Keratinocyte (primary cell): ENCODE measurements around the gene TNC. TPM values are rescaled to one million over a fixed set of nuclear protein-coding genes. Genes with fewer than 3 reads are reported as not detected.

Experiments used
- DNase-seq: peaks from one replicate; pipeline ENCODE4 v3.0.0-alpha.2; 2011; ENCODE audit warnings: low read depth, missing footprints, low spot score
- FAIRE-seq: peaks from 2 replicates; lab custom pipeline; 2011; peaks lifted over from hg19 to GRCh38; lab: Jason Lieb, UNC
- H2AFZ ChIP-seq: 2 replicates; pipeline ENCODE4 v1.6.0; 2012; ENCODE audit warnings: low read length, control low read depth, inconsistent platforms; ENCODE audit not compliant: control insufficient read depth
- H3K27ac ChIP-seq: 2 replicates; pipeline ENCODE4 v1.5.1; 2011; ENCODE audit warnings: low read length; ENCODE audit not compliant: control insufficient read depth, insufficient read depth
- H3K27me3 ChIP-seq: 3 replicates; pipeline ENCODE4 v1.6.0; 2011; ENCODE audit warnings: low read length; ENCODE audit not compliant: control insufficient read depth, insufficient read depth; ENCODE audit errors: extremely low read depth
- H3K36me3 ChIP-seq, 2 experiments: 2 replicates in 1 of 2; 3 replicates in 1 of 2; pipeline ENCODE4 v1.5.1; 2011; ENCODE audit warnings: low read length in 2 of 2, mild to moderate bottlenecking in 1 of 2; ENCODE audit not compliant: control insufficient read depth in 2 of 2, insufficient read depth in 2 of 2; ENCODE audit errors: extremely low read depth in 1 of 2
- H3K4me1 ChIP-seq: 3 replicates; pipeline ENCODE4 v1.5.1; 2011; ENCODE audit warnings: low read length; ENCODE audit not compliant: control insufficient read depth, insufficient read depth; ENCODE audit errors: extremely low read depth
- H3K4me2 ChIP-seq: 3 replicates; pipeline ENCODE4 v1.6.0; 2011; ENCODE audit warnings: low read depth, low read length; ENCODE audit not compliant: control insufficient read depth, insufficient read depth; ENCODE audit errors: extremely low read depth
- H3K4me3 ChIP-seq, 3 experiments: fragments of 200-600 bp in 1 of 3; sonication (generic) in 1 of 3; 2 replicates in 2 of 3; 3 replicates in 1 of 3; pipeline ENCODE4 v1.5.1; 2011 to 2016; ENCODE audit warnings: low read length in 3 of 3, mild to moderate bottlenecking in 3 of 3, control low read depth in 2 of 3, inconsistent platforms in 1 of 3, low read depth in 1 of 3, mixed read lengths in 1 of 3, mixed run types in 1 of 3, moderate library complexity in 1 of 3; ENCODE audit not compliant: control insufficient read depth in 2 of 3, insufficient read depth in 2 of 3; ENCODE audit errors: extremely low read depth in 1 of 3
- H3K79me2 ChIP-seq: 2 replicates; pipeline ENCODE4 v1.6.0; 2012; ENCODE audit warnings: low read length; ENCODE audit not compliant: control insufficient read depth, insufficient read depth
- H3K9ac ChIP-seq: 3 replicates; pipeline ENCODE4 v1.6.0; 2011; ENCODE audit warnings: low read length; ENCODE audit not compliant: control insufficient read depth, insufficient read depth; ENCODE audit errors: extremely low read depth
- H3K9me1 ChIP-seq: 3 replicates; pipeline ENCODE4 v1.6.0; 2011; ENCODE audit warnings: low read length; ENCODE audit not compliant: control insufficient read depth, insufficient read depth; ENCODE audit errors: extremely low read depth
- H3K9me3 ChIP-seq: 2 replicates; pipeline ENCODE4 v1.5.1; 2012; ENCODE audit warnings: low read depth, low read length; ENCODE audit not compliant: control insufficient read depth
- H4K20me1 ChIP-seq: 3 replicates; pipeline ENCODE4 v1.6.0; 2011; ENCODE audit warnings: low read length; ENCODE audit not compliant: control insufficient read depth, insufficient read depth; ENCODE audit errors: extremely low read depth
- EZH2 ChIP-seq: IDR thresholded peaks from one replicate; pipeline ENCODE4 v1.6.1; 2012; ENCODE audit warnings: inconsistent platforms, mild to moderate bottlenecking, low read length, moderate library complexity
- dilution Hi-C: fragments of 300-500 bp; cut with MboI; formaldehyde crosslinking; loops from one replicate; pipeline ENCODE4 v1.7.0; 2020; ENCODE audit warnings: low sequenced_read_pairs; ENCODE audit not compliant: extremely low pct_ligation_motif_present
- polyA plus RNA-seq, 5 experiments: library from polyadenylated mRNA; depleted of rRNA in 3 of 5; stranded (reverse) in 3 of 5; stranded (forward) in 1 of 5; unstranded in 1 of 5; fragments of >200 nt; gene quantifications; 1 replicate in 1 of 5; 2 replicates in 3 of 5; 3 replicates in 1 of 5; pipeline versions ENCODE4 v1.2.1 to v1.2.3, GENCODE V29; 2011 to 2012; ENCODE audit warnings: missing spikeins in 2 of 5, low read depth in 1 of 5, low replicate concordance in 1 of 5
- TF ChIP-seq, protein P1 (sequence below), 3 experiments: IDR thresholded peaks in 1 of 3; conservative IDR thresholded peaks in 1 of 3; optimal IDR thresholded peaks in 1 of 3; 2 replicates in 2 of 3; 3 replicates in 1 of 3; pipeline versions ENCODE3 to v1.5.1; 2011; ENCODE audit warnings: low read length in 3 of 3, mild to moderate bottlenecking in 3 of 3, moderate library complexity in 2 of 3, control low read depth in 1 of 3, inconsistent platforms in 1 of 3; ENCODE audit not compliant: insufficient read depth in 2 of 3; ENCODE audit errors: extremely low read depth in 1 of 3

Gene TNC
- polyA plus RNA-seq, 1 donor (not counting 4 experiments of a cell fraction or from before 2014, with no cell fraction given), result 58.7 TPM

DNA sequence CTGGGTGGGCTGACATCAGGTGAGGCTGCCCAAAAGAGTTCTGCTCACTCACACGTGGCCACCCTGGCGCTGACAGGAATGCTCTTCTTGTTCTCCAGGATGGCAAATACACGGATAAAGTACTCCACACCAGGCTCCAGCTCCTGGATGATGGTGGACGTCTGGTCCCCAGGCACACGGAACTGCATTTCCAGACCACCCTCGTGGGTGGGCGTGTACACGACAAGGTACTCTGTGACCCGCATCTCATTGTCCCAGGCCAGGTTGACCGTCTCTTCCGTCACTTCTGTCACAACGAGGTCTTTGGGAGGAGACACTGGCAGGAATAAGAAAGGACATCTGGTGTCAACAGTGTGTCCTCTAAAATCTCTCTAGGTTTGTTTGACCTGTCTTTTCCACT, 33.8 kb downstream of the TNC start:
- Histone ChIP-seq H3K4me1 (peaks cover 28% of the 10 kb centered on the region), H3K79me2 (no peaks in the 10 kb centered on the region), H4K20me1 (no peaks in the 10 kb centered on the region), H3K27me3 (no peaks in the 10 kb centered on the region), H3K27ac (peak overlapping the region; percentile 33), H3K9me1 (no peaks in the 10 kb centered on the region), H3K9ac (no peak overlapping the region), H3K36me3 (peaks cover 0 to 38% of the 10 kb centered on the region in 2 experiments), H3K9me3 (no peaks in the 10 kb centered on the region), H2AFZ (no peak overlapping the region), H3K4me3 (no peak overlapping the region), H3K4me2 (no peak overlapping the region)
- TF ChIP-seq, protein P1, sequence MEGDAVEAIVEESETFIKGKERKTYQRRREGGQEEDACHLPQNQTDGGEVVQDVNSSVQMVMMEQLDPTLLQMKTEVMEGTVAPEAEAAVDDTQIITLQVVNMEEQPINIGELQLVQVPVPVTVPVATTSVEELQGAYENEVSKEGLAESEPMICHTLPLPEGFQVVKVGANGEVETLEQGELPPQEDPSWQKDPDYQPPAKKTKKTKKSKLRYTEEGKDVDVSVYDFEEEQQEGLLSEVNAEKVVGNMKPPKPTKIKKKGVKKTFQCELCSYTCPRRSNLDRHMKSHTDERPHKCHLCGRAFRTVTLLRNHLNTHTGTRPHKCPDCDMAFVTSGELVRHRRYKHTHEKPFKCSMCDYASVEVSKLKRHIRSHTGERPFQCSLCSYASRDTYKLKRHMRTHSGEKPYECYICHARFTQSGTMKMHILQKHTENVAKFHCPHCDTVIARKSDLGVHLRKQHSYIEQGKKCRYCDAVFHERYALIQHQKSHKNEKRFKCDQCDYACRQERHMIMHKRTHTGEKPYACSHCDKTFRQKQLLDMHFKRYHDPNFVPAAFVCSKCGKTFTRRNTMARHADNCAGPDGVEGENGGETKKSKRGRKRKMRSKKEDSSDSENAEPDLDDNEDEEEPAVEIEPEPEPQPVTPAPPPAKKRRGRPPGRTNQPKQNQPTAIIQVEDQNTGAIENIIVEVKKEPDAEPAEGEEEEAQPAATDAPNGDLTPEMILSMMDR (optimal IDR thresholded peaks at IDR 0.05 in 1 of 3, IDR thresholded peaks at IDR 0.05 in 1 of 3, conservative IDR thresholded peaks at IDR 0.05 in 1 of 3; ENCODE audit: extremely low read depth in 1 of 3, insufficient read depth in 2 of 3, low read length in 3 of 3), result no peak
- TF ChIP-seq EZH2, result no peak
- FAIRE-seq (no peak), DNase-seq (no peak)
- dilution Hi-C loops, result no loop called here

DNA sequence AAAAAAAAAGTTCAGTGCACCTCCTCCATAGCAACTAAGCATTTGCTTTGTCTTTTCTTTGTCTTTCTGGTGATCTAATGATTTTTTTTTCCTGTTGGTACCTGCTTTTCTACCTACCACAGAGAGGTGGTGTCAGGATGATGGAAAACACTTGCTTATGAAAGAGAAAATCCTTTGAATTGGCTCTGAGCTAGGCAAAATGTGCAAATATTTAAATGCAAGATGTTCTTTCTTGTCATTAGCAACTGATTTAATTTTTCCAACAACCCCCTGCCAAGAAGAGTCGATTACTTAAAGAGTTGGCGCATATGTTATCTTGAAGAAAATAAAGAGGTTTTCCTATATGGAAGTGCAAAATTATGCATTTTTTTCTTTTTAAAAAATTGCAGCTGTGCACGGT, 37.7 kb downstream of the TNC start:
- TF ChIP-seq, protein P1 (optimal IDR thresholded peaks at IDR 0.05 in 1 of 3, IDR thresholded peaks at IDR 0.05 in 1 of 3, conservative IDR thresholded peaks at IDR 0.05 in 1 of 3; ENCODE audit: extremely low read depth in 1 of 3, insufficient read depth in 2 of 3, low read length in 3 of 3), result no peak
- no peak for TF ChIP-seq EZH2
- DNase-seq, result no peak
- Histone ChIP-seq H3K79me2 (no peaks in the 10 kb centered on the region), H3K27me3 (no peaks in the 10 kb centered on the region), H3K4me1 (peaks cover 10% of the 10 kb centered on the region), H3K9me3 (no peaks in the 10 kb centered on the region), H3K27ac (no peak overlapping the region), H3K9me1 (no peaks in the 10 kb centered on the region), H3K36me3 (peaks cover 0 to 29% of the 10 kb centered on the region in 2 experiments), H3K4me3 (no peak overlapping the region), H3K4me2 (no peak overlapping the region), H2AFZ (no peak overlapping the region), H4K20me1 (no peaks in the 10 kb centered on the region), H3K9ac (no peak overlapping the region)
- dilution Hi-C loops, result no loop called here
- no peak for FAIRE-seq
